ENCODE measurements around the gene SLC43A3.

Gene SLC43A3

DNA sequence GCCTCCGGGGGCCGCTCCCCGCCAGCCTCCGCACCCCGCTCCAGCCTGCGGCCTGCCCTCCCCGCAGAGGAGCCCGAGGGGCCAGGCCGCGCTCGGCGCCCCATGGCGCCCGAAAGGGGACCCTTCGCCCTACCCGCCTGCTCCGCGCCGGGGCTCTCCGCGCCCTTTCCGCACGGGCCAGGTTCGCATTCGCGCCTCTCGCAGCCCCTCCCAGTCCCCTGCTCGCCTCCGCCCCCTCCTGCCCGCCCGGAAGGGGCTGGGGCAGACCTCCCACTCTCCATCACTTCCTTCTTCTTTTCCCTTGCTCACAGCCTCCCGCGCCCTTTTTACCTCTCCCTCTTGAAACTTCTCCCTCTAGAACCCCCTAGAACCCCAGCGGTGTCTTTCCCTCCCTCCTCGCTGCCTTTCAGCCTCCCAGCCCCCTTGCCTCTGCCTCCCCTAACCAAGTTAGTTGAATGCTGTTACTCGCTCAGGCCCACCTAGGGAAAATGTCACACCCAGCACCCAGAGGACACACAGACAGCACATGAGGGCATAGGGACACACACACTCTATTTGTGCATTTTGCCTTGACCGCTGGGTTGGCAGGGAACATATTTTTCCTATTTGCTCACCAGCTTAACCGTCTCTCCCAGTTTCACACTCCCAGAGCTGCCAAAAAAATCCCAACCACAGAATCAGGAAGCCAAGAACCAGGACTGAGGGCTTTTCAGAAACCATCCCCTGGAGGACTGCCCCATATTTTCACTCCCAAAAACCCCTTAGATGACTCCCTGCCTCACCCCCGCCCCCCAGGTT is at the start of gene SLC43A3:
SLC43A3 (minus strand) TSS at position 193 of the 798 bp plus-strand sequence. CDS start 949 bp downstream, outside the sequence.
- Histone ChIP-seq H3K9me3 (ENCODE audit: severe bottlenecking) (no peaks in the 10 kb centered on the region), H3K4me3 (ENCODE audit: low read depth, low read length) (no peak within 1 kb of the TSS), H3K36me3 (no peaks in the 10 kb centered on the region), H3K27ac (no peak within 1 kb of the TSS), H3K27me3 (ENCODE audit: insufficient read depth, low read depth, severe bottlenecking) (peaks cover 3% of the 10 kb centered on the region)
- no peak for DNase-seq
- TF ChIP-seq, protein P1, sequence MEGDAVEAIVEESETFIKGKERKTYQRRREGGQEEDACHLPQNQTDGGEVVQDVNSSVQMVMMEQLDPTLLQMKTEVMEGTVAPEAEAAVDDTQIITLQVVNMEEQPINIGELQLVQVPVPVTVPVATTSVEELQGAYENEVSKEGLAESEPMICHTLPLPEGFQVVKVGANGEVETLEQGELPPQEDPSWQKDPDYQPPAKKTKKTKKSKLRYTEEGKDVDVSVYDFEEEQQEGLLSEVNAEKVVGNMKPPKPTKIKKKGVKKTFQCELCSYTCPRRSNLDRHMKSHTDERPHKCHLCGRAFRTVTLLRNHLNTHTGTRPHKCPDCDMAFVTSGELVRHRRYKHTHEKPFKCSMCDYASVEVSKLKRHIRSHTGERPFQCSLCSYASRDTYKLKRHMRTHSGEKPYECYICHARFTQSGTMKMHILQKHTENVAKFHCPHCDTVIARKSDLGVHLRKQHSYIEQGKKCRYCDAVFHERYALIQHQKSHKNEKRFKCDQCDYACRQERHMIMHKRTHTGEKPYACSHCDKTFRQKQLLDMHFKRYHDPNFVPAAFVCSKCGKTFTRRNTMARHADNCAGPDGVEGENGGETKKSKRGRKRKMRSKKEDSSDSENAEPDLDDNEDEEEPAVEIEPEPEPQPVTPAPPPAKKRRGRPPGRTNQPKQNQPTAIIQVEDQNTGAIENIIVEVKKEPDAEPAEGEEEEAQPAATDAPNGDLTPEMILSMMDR (IDR thresholded peaks at IDR 0.05; ENCODE audit: low read depth, low read length) = no peak

DNA sequence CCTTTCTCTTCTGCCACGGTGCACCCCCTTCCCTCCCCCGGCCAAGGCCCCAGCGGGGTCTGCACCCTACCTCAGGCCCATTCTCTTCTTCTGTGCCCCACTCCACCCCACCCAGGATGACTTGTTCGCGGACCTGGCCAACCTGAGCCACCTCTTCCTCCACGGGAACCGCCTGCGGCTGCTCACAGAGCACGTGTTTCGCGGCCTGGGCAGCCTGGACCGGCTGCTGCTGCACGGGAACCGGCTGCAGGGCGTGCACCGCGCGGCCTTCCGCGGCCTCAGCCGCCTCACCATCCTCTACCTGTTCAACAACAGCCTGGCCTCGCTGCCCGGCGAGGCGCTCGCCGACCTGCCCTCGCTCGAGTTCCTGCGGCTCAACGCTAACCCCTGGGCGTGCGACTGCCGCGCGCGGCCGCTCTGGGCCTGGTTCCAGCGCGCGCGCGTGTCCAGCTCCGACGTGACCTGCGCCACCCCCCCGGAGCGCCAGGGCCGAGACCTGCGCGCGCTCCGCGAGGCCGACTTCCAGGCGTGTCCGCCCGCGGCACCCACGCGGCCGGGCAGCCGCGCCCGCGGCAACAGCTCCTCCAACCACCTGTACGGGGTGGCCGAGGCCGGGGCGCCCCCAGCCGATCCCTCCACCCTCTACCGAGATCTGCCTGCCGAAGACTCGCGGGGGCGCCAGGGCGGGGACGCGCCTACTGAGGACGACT is 49.3 kb upstream of the SLC43A3 start:
- Histone ChIP-seq H3K4me3 (ENCODE audit: low read depth, low read length) (peak overlapping the region; percentile 30), H3K9me3 (ENCODE audit: severe bottlenecking) (no peaks in the 10 kb centered on the region)

DNA sequence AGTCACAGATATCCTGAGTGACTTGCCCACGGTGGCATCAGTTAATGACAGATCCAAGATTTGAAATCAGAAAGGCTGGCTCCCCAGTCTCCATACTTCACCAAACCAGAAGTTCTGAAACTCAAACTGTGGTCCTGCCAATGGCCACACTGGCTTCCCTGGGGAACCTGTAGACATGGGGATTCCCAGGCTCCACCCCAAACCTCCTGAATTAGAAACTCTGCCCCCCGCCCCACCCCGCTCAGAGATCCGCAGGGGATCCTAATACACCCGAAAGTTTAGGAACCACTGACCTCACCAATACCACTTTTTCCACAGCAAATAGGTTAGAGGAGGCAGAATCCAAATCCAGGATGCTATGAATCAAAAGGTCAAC is 48.7 kb upstream of the SLC43A3 start:
- no peak overlapping the region for H3K27ac ChIP-seq
- peaks cover 35% of the 10 kb centered on the region for H3K27me3 ChIP-seq (ENCODE audit: insufficient read depth, low read depth, severe bottlenecking)
- TF ChIP-seq, protein P1 (IDR thresholded peaks at IDR 0.05; ENCODE audit: low read depth, low read length) = no peak

More for the DNA sequence above, 49.3 kb upstream of the SLC43A3 start:
- Histone ChIP-seq H3K27me3 (ENCODE audit: insufficient read depth, low read depth, severe bottlenecking) (peaks cover 33% of the 10 kb centered on the region), H3K27ac (no peak overlapping the region), H3K36me3 (no peaks in the 10 kb centered on the region)
- TF ChIP-seq, protein P1 (IDR thresholded peaks at IDR 0.05; ENCODE audit: low read depth, low read length) = no peak
- DNase-seq = no peak

DNA sequence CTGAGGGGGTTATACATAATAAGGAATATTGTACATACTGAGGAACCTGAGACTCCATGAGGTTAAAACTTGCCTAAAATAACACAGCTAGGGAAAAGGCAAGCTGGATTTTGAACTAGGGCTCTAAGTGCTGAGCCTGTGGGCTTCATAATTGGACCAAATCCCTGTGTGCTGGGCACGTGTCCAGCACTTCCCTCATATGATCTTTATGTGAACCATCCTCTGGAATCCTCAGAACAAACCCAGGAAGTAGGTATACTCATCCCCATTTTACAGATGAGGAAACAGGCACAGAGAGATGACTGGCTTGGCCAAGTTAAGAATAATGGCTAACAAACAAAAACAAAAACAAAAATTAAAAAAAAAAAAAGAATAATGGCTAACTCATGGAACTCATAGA is 48.3 kb upstream of the SLC43A3 start:
- Histone ChIP-seq H3K9me3 (ENCODE audit: severe bottlenecking) (no peaks in the 10 kb centered on the region), H3K27ac (no peak overlapping the region), H3K36me3 (no peaks in the 10 kb centered on the region), H3K27me3 (ENCODE audit: insufficient read depth, low read depth, severe bottlenecking) (peaks cover 35% of the 10 kb centered on the region), H3K4me3 (ENCODE audit: low read depth, low read length) (no peak overlapping the region)
- TF ChIP-seq, protein P1 (IDR thresholded peaks at IDR 0.05; ENCODE audit: low read depth, low read length) = no peak
- DNase-seq = no peak

More for the DNA sequence above, 48.7 kb upstream of the SLC43A3 start:
- no peak for DNase-seq
- Histone ChIP-seq H3K9me3 (ENCODE audit: severe bottlenecking) (no peaks in the 10 kb centered on the region), H3K36me3 (no peaks in the 10 kb centered on the region), H3K4me3 (ENCODE audit: low read depth, low read length) (no peak overlapping the region)

DNA sequence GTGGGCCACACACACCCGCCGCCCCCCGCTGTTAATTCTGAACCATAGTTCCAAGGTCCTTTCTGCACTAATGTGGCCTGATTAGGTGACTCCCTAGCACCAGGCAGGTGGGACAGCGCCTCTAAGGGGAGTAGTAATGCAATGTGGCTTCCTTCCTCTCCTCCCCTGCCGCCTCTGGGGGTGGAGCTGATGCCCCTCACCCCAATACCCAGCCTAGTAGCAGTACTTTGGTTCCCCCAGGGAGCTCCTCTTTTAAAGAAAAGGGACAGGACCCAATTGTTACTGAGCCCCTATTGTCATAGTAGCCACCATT is 47.8 kb upstream of the SLC43A3 start:
- Histone ChIP-seq H3K4me3 (ENCODE audit: low read depth, low read length) (no peak overlapping the region), H3K36me3 (no peaks in the 10 kb centered on the region), H3K27ac (no peak overlapping the region), H3K27me3 (ENCODE audit: insufficient read depth, low read depth, severe bottlenecking) (peaks cover 36% of the 10 kb centered on the region), H3K9me3 (ENCODE audit: severe bottlenecking) (no peaks in the 10 kb centered on the region)
- TF ChIP-seq, protein P1 (IDR thresholded peaks at IDR 0.05; ENCODE audit: low read depth, low read length) = no peak
- no peak for DNase-seq
